ENCODE data around the gene CIB4.
"Not testable (repeated sequence)": the region's sequence is repeated elsewhere in the genome, so short reads cannot be mapped to it uniquely, and the experiment has no call there.

CIB4 gene

DNA sequence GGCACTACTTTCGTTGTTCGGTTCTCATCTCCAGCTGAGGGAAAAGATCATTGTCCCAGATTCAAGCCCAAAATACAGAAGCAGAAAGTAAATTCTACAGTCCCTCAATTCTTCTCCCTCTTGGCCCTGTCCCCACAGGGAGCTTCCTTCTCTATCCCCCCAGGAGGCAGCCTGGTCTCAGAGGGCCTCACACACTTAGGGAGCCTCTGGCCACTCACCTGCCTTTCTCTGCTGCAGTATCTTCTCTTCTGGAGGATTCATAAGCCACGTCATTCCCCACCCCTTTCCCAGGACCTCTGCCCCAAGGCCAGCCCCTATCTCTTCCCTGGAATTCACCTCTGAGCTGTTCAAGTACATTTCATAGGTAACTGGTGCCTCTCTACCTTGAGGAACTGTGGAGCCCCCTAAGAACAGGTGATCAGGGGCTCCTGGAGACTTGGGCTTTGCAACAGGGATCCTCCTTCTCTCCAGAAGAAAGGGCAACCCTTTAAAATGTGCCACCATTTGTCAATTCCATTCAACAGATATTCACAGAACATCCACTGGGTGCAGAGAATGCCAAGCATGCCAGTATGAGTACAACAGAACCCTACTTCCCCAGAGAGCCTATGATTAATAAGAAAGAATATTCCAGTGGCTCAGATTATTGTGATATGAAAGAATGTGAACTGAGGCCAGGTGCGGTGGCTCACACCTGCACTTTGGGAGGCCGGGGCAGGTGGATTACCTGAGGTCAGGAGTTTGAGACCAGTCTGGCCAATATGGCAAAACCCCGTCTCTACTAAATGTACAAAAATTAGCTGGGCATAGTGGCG lies 72.9 kb downstream of the CIB4 start:
- no peak for DNase-seq (ENCODE audit: low spot score)

DNA sequence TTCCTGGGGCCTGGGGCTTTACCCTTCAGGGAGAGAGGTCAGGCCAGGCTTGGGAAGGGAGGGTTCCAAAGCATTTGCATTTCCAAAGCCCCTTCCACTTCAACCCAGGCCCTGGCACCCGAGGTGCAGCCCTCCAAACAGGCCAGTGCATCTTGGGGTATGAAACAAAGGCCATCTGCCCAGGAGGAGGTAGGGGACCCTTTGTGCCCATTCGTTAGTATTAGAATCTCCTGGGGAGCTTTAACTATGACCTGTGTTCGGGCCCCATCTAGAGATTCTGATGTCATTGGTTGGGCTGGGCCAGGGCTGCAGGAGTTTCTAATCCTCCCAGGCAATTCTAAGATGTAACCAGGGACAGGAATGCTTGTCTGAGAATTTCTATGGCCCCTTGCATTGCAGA lies 73.6 kb downstream of the CIB4 start:
- no peak for DNase-seq (ENCODE audit: low spot score)

DNA sequence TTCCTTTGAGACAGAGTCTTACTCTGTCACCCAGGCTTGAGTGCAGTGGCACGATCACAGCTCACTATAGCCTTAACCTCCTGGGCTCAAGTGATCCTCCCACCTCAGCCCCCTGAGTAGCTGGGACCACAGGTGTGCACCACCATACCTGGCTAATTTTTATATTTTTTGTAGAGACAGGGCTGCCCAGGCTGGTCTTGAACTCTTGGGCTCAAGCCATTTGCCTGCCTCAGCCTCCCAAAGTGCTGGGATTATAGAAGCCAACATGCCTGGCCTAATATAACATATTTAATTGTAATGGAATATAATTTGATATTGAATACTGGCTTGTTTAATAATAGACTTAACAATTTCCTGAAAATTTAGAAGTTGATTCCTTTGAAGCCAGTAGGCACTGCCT lies 74.4 kb downstream of the CIB4 start:
- not testable (repeated sequence) for DNase-seq (ENCODE audit: low spot score)

DNA sequence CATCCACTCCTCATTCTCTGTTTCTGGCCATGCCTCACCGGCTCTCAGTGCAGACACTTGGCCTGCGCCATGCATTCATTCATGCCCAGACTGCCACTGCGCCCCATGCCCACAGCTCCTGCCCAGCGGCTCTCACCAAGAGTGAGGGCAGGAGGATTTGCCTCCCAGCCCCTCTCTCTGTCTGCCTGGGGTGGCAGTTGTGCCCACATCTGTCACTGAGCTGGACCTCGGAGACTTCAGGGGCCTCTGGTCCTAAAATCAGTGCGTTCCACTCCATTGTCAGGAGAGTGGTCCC lies 75.1 kb downstream of the CIB4 start:
- DNase-seq (ENCODE audit: low spot score): no peak

DNA sequence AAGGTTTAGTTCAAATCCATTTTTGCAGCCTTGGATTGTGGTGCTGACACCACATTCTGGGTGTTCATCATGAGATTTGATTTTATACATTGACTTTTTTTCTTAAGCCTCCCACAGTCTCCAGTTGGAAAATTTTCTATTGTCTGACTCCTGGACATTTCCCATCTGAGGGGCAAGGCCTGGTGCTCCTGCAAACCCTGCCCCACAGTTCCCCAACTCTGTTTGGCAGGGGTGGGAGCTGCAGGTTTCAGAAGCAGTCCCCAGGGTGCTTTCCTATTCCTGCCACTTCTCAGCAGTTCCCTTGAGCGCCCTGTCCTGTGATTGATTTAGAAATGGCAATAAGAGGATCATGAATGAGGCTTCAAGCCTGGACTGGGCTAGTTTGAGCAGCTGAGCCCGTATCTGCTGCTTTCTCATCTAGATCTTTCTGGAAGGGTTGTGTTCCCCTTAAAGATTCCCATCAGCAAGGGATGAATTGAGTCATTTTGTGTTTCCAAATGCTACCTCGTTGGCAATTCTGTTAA lies 77.0 kb downstream of the CIB4 start:
- DNase-seq (ENCODE audit: low spot score): no peak

DNA sequence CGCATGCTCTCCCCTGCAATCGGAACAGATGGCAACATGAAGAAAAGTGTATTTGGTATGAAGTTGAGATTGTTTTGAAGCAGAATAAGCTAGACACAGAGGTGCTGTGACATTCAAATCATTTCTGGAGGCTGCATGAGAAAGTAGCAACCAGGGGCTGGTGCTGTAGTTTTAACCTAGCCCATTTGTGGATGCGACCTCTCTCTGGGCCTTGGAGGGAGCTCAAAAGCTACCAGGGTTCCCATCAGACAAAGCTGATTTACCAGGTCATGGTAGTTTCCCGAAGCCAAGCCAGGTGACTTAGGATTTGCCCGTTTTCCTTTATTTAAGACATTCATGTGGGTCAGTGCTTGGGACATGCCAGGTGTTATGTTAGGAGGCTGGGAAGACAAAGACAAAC lies 77.5 kb downstream of the CIB4 start:
- DNase-seq (ENCODE audit: low spot score): no peak

DNA sequence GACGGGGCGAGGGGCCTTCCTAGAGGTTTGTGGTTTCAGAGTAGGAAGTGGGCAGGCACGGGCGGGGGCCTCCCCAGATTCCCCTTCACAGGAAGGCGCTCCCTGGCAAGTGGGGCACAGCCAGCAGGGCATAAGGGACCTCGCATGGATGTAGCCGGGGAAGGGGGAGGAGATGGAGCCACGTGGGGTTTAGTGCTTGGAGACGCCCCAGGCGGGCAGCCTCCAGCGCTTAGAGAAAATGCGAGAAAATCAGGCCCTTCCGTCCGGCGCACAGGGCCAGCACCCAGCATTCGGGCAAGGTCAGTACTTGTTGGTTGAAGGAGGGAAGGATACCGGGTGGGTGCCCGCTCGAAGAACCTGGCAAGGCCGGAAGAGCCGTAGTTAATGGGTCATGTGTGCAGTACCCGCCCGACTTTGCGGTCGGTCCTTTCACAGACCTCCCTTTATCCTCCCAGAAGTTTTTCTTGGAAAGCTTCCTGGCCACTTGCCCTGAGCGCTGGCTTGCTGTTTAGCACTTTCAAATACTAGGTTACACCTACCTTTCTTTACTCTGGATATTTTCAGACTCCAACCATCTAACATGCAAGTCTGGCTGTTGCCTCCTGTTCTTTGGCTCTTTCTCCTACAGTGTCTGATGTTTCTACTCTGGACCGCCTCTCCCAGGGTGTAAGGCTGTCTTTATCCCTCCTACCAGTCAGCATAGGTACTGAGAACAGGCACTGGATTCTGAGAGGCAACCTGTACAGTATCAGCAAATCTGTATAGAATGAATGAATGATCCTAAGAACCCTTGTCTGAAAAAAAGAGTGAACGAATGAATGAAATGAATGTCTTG lies 78.1 kb downstream of the CIB4 start:
- no peak for DNase-seq (ENCODE audit: low spot score)

DNA sequence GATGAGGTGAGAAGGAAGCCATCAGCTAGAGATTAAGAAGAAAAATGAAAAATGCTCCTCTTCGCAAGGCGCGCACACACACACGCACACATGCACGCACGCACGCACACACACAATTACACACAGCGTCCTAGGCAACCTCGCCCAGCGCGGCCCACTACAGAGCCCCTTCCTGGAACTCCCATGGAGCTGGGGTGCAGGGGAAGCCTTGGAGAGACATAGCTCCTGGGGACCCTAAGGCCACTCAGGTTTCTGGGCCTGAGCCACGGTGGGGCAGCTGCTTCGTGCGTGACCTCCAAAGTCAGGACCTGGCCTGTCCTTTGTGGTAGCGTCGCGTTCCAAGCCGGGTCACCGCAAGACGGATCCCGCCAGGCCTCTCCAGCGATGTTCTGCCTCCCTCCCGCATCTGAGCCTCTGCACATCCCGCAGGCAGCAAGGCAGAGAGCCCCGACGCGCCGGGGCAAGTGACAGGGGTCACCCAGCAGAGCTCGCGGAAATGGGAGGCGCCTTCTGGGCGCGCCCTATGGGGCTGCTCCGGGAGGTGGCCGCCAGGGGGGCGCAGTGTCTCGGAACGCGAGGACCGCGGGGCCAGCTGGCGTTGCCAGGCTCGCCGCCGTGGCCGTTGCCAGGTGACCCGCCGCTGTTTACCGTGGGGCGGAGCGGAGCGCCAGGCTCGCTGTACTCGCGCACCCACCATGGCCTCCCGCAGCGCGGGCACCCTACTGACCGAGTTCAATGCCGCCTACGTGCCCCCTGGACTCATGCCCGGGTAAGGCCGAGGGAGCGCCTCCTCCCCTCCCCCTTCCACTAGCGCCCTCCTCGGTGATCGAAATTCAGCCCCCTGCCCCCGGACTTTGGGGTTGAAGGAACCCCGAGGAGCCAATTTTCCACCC lies 79.0 kb downstream of the CIB4 start:
- DNase-seq (ENCODE audit: low spot score): no peak

DNA sequence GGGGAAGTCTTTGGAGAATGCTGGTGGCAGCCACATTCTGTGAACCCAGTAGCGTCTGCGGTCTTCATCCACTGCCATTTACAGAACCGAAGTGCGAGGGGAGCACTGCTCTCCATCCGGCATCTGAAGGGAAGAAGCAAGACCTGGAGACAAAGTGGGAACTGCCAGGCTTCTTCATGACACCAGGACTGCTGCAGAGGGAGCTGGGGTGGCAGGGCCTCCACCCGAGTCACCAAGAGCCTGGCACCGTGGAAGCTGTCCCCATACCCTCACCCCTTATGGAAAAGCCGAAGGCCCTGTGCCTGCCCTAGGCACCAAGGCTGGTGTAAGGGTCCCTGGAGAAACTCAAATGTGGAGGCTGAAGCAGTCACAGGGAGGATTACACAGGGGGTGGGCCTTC lies 79.8 kb downstream of the CIB4 start:
- no peak for DNase-seq (ENCODE audit: low spot score)

DNA sequence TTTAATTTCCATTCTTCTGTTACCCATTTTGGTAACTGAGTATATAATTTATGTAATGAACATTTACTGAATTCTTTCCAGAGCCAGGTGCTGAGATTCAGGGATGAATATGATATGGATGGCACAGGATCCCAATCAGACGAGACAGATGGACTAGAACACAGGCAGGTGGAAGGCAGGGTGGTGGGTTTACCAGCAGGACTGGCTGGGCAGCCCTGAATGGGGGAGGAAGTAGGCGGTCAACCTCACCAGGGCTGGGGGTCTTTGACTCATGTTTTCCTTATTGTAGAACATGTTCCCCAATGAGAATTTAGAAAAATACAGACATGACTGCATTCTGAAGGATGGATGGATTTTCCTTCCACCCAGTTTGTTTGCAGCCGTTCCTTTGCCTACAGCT lies 80.3 kb downstream of the CIB4 start:
- DNase-seq (ENCODE audit: low spot score): no peak

DNA sequence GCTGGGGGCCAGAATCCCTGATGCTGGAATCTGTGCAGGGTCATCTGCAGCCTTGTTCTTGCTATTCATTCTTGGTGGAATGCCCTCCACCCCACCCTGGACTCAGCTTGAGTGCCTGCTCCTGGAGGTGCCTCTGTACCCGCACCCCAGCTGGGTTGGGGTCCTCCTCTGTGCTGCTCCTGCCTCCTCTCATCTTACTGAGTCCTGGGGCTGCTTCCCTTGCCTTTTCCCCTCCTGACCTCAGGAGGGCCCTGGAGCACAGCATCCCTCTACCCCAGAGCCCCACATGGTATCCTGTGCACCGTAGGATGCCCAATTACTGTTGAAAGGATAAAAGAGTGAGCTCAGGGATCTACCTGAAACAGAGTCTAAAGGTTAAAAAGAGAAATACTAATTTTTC lies 81.6 kb downstream of the CIB4 start:
- no peak for DNase-seq (ENCODE audit: low spot score)

DNA sequence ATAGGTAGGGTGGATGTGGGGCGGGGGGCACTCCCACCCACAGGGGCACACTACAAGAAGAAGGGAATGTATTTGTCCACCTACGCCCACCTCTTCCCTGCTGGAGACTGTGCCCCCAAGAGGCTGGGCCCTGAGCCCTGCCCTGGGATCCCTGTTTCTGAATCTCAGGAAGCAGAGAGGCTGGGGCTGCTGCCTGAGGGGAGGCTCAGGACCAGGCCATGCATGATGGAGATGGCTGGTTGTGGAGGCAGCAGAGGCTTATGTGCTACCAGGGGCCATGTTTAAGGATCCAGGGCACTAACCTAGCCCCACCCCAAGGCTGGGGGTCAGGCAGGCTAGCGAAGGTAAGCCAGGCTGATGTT lies 82.1 kb downstream of the CIB4 start:
- DNase-seq (ENCODE audit: low spot score): no peak

DNA sequence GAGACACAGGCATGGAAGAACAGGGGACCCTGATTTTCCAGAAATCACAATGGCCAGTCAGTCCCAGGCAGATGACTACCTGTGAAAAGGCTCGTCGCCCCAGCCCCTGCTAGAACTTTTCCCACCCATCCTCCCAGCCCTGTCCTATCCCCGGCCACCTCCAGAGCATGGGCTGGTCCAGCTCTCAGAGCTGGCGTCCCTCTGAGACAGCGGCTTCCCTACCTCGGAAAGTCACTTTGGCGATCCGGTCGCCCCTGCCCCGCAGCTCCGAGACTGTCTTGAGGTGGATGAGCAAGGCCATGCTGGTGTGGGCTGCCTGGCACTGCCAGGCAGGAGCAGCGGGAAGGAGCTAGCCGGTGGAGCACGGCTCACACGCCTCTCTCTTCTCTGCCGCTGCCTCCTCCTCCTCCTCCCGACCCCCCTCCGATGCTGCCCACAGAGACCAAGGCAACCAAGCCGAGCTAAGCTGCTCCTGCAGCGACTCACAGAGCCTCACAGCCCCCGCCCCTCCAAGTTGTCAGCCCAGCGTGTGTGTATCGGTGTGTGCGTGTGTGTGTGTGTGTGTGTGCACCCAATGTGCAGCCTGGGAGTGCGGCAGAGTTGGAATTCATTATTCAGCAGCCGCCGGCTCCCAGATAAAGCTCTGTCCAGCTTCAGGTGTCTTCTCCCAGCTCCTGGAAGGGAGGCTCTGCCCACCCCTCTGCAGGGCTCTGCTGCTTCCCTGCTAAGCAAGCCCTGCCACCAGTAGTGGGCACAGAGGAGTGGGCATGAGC lies 82.7 kb downstream of the CIB4 start:
- DNase-seq (ENCODE audit: low spot score): no peak

DNA sequence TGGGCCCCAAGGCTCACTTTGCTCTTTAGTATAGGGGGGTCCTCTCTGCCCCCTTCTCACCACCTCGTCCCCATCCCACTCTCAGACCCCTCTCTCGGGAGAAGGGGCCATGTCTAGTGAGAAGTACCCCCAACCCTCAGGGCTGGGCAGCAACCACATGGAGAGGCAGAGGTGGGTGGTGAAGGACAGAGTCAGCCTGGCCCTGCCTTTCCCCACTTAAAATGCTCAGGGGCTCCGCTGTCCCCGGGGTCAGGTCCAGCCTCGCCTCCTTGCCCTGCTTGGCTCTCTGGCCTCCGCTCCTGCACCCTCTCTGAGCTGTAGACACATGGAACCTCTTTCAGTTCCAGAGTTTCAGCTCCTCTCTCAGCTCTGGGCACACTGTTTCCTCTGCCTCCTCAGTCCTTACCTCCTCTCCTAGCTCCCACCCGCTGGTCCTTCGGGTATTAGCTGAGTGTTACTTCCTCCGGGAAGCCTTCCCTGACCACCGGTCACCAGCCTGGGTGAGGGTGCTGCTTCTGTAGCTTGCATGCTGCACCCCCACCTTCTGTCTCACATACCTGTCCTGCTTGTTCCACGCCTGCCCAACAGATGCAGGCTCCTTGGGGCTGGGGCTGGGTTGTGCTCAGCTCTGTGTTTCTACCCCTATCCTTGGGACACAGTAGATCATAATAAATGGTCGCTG lies 83.8 kb downstream of the CIB4 start:
- DNase-seq (ENCODE audit: low spot score): no peak

DNA sequence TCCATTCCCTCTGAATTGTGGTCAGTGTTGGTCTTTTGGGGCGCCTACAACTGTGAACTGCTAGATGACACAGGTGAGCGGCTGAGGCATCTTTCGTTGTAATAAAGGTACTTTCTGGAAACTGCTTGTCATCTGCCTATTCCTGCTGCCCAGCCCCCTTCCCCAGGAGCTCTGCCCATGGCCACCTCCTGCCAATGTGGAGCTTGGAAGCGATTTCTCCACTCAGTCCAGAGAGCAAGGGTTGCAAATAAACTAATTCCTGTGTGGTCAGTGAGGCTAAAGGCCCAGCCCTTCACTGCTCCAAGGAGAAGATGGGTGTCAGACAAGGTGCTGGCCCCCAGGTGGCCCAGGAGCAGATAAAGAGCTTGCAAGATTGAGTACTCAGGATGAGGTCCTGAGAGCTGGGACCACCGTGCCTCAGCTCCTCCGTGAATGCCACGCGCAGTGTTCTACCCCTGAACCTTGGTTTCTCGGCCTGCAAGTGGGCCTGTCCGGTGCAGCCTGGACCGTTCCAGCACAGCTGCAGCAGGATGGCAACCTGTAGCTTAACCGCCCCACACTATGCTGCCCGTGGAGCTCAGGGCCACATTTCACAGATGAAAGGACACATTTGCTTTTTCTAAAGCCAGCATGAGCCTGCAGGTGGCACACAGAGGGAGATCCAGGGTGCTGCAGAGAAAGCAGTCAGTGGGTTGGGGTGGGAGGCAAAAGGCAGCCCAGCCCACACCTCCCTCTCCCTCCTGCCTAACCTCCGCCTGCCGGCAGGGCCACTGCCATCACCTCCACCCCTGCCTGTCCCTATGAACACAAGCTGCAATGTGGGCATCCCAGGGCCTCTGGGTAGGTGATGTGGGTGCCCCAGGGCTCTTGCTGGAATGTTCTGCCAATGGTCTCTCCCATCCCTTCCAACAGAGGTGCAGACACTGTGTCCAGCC lies 84.6 kb downstream of the CIB4 start:
- no peak for DNase-seq (ENCODE audit: low spot score)

DNA sequence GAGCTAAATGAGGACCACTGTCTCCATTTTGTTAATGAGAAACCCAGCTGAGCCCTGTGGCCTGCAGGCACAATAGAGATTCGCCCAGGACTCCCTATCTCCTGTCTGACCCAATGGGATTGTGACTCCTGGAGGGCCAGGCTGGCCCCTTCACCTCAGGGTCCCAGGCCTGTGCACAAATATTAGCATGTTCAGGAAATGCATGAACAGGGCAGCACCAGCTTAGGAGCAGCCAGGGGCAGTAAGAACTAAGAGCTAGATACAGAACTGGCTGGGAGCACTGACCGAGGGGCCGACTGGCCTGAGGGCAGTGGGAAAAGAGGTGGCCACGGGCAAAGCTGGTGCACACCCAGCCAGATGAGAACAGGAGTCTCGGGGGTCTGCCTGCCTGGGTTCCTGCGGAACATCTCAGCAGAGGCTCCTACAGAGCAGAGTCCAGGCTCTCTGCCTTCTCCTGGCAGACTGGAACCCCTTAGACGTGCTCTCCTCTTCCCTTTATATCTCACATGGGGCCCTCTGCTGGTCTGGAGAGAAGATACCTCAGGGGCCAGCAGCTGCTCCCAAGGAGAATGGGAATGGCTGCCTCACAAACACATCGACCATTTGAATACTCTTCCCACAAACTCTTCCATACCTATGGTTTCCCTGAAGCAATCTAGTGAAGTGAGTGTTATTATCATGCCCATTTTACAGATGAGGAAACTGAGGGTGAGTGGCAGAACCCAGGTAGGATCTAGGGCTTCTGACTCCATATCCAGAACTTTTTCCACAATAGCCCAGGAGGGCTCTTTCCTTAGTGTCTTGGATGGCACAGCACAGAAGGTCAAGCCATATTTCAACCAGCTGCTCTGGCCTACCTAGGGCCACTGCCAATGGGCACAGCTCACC lies 85.7 kb downstream of the CIB4 start:
- DNase-seq (ENCODE audit: low spot score): no peak

DNA sequence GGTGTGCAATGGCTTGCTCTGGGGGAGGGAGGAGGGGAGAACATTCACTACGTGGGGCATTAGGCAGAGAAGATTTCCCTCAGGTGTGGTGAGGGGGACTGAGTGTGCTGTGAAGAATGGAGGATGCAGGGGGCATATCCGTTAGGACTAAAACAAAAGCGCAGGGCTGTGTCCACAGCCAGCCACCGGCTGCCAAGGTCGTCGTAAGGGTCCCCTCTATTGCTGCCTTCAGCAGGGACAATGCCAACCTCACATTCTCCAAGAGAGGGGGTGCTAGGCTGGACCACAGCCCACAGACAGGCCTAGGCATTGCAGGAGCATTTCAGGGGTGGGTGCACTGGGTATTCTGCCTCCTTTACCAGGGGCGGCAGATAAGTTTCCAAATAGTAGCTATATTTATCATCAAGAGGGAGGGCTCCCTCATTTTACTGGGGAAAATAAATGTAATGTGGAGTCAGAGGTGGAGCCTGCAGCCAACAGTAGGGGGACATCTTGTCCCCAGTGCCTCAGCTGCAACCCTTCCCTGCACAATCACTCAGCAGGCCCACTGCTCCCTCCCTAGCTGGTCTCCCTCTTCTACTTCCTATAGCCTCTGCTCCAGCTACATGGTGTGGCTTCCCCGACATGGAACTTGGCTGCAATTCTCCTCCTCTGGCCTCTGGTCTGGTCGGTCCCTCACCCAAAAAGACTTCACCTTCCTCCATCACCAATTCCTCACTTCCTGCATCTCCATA lies 88.4 kb downstream of the CIB4 start:
- DNase-seq (ENCODE audit: low spot score): no peak

DNA sequence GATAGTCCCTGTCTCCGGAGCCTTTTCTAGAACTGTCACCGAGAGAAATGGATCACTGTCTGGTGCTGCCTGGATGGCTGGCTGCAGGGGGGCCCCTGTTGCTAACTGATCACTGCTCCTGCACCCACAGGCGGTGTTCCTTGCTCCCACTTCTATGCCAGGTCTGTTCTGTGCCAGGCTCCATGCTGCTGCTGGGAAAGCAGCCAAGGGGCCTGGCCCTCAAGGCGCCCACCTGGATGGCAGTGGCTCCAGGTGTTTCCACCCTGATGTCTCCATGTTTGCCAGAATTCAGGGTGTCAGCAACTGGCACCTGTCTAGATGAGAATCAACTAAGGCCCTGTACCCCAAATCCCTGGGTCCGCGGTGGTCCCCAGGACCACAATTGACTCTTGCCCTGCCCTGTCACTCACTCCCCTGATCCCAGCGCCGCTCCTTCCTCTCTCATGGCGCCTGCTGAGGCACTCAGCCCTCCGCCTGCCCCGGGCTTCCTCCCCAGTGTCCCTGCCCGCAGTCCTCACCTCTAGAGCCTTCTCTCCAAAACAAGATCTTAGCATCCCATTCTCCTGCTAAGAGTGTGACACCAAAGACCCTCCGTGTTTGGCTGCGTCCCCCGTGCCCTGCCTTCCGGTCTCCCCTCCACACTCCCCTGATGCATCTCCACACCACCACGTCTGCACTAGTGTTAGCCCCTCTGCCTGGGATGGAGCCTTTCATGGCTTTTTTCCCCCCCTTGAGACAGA lies 90.7 kb downstream of the CIB4 start:
- no peak for DNase-seq (ENCODE audit: low spot score)
